Measurements from ENCODE around the gene NRF1.

Gene NRF1

DNA sequence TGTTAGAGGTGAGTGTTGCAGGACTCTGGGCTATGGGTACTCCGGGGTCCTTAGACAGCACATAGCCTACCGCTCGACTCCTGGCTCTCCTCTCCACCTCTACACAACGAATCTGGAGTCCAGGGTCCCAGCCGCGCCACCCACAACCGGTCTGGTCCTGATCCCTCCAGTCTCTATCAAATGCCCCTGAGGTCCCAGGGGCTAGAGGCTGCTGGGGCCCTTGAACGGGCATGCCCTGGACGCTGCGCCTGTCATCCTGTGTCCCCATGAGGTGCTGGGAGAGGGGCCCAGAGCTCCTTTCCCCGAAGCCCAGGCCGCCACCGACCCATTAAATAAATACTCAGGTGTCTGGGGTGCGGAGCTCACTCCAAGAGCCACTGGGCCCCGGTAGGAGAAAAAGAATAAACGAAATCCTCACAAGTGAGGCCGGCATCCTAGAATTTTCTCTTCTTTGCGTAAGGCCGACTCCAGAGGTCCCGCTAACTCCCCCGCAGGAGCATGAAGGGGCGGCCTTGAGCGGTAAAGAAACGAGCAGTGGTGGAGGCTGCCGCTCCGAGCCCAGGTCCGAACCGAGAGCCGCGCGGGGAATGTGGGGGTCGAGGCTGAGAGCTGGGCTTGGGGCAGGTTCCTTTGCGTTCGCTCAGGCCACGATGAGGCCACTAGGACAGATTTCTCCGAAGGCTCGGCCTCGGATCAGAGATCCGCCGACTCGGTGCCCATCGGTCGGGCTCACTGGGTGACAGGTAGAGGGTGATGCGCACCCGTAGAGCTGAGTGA is 166.7 kb downstream of the NRF1 start:
- no peak overlapping the region for H3K4me3 ChIP-seq (replicated peaks in 1 of 2; ENCODE audit: low read depth in 2 of 2, low read length in 2 of 2)
- DNase-seq (ENCODE audit: low read depth in 2 of 2) = no peak
- no peak for TF ChIP-seq CTCF (IDR thresholded peaks at IDR 0.05; ENCODE audit: low read depth, low read length)

- no peak overlapping the region for H3K4me3 ChIP-seq (replicated peaks in 1 of 2; ENCODE audit: low read depth in 2 of 2, low read length in 2 of 2)
- no peak for TF ChIP-seq CTCF (IDR thresholded peaks at IDR 0.05; ENCODE audit: low read depth, low read length)
- no peak for DNase-seq (ENCODE audit: low read depth in 2 of 2)
Observed at GRCh38 chr7:129778770-129779601, 167.5 kb downstream of the NRF1 start.

GRCh38 chr7:129779602-129780256 is 168.2 kb downstream of the NRF1 start:
- H3K4me3 ChIP-seq (replicated peaks in 1 of 2; ENCODE audit: low read depth in 2 of 2, low read length in 2 of 2) = peak overlapping the region in 1 of 2 donors; percentile 26
- no peak for TF ChIP-seq CTCF (IDR thresholded peaks at IDR 0.05; ENCODE audit: low read depth, low read length)
- no peak for DNase-seq (ENCODE audit: low read depth in 2 of 2)

- no peak for TF ChIP-seq CTCF (IDR thresholded peaks at IDR 0.05; ENCODE audit: low read depth, low read length)
- H3K4me3 ChIP-seq (replicated peaks in 1 of 2; ENCODE audit: low read depth in 2 of 2, low read length in 2 of 2) = peak overlapping the region in 1 of 2 donors; percentile 18
- DNase-seq (ENCODE audit: low read depth in 2 of 2) = no peak
Observed at GRCh38 chr7:129780257-129780973, 168.9 kb downstream of the NRF1 start.

DNA sequence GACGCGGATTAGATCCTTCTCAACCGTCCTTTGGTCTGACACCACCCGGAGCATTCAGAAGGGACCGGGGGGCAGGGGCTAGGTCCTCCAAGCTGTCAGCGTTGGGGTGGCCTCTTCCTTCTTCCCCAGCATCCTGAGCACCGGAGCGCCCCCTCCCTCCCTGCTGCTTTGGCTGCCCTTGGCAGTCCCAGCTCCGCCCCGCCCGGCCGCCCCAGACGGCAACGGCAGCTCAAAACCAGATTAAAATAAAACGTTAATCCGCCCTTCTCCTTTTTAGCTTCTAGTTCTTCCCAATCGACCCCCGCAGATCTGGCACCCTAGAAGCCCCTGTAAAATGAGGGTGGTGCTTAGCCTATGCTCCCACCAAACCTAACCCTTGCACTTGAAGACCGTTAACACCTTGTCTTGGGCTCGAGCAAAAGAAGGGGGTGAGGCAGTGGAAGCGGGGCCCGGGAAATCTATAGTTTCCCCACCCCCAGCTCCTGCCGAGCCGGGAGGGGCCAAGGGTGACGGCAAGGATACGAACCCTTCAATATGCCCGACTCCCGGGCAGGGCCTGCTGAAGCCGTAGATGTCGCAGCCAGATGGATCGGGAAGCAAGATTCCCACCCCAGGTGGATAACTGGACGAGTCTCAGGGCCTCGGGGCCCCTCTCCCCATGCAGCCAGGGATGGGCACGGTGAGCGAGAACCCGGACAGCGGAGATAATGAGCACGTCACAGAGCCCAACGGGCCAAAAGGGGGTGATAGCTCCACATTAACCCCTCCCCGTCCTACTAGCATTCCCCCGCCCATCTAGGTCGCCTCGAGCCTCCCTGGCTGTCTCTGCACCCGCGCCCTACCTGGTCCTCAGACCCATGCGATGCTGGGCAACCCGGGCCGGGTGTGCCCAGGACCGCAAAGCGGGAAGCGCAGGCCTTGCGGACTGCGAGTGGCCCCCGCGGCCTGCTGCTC is 169.7 kb downstream of the NRF1 start:
- no peak overlapping the region for H3K4me3 ChIP-seq (replicated peaks in 1 of 2; ENCODE audit: low read depth in 2 of 2, low read length in 2 of 2)
- DNase-seq (ENCODE audit: low read depth in 2 of 2) = no peak
- no peak for TF ChIP-seq CTCF (IDR thresholded peaks at IDR 0.05; ENCODE audit: low read depth, low read length)
